ENCODE results near the gene CDH19. TPM values are rescaled to one million over a fixed set of nuclear protein-coding genes. Genes with fewer than 3 reads are reported as not detected.
"Not testable (repeated sequence)": the region's sequence is repeated elsewhere in the genome, so short reads cannot be mapped to it uniquely, and the experiment has no call there.

The CDH19 gene
- total RNA-seq, 1 experiment from 2014 or later = not detected

GRCh38 chr18:66473882-66474281 is 130.0 kb downstream of the CDH19 start:
- BruUV-seq (replicated peaks) = no TSS peak
- intact Hi-C loops (cut with micrococcal nuclease; ENCODE audit: unreplicated experiment) = no loop called here
- no peaks in the 10 kb centered on the region for H3K36me3 ChIP-seq (ENCODE audit: insufficient read depth, low read length, poor library complexity, severe bottlenecking)
- CTCF ChIA-PET = no interaction called here
- POLR2A ChIA-PET (ENCODE audit: low non-redundant PET) = no interaction called here
- H3K4me1 ChIP-seq (ENCODE audit: insufficient read depth, low read length, poor library complexity, severe bottlenecking) = no peaks in the 10 kb centered on the region
- no peak for DNase-seq (ENCODE audit: low spot score)
- H3K27me3 ChIP-seq (replicated peaks; ENCODE audit: insufficient read depth, low read depth, low read length, poor library complexity) = no peaks in the 10 kb centered on the region
- TF ChIP-seq EZH2 (IDR thresholded peaks at IDR 0.05; ENCODE audit: borderline replicate concordance, low read depth, low read length, poor library complexity, severe bottlenecking) (no peak), CTCF (conservative IDR thresholded peaks at IDR 0.05; ENCODE audit: low read depth, low read length) (no peak)
- H3K27ac ChIP-seq (ENCODE audit: low read depth, low read length, poor library complexity, severe bottlenecking) = no peak overlapping the region
- H3K4me3 ChIP-seq (ENCODE audit: low read depth, low read length, poor library complexity, severe bottlenecking) = no peak overlapping the region
- no peaks in the 10 kb centered on the region for H3K9me3 ChIP-seq (ENCODE audit: low read depth, low read length, poor library complexity, severe bottlenecking)

GRCh38 chr18:66466184-66466583 is 137.7 kb downstream of the CDH19 start:
- intact Hi-C loops (cut with micrococcal nuclease; ENCODE audit: unreplicated experiment); DNase-seq (ENCODE audit: low spot score); H3K27ac ChIP-seq (ENCODE audit: low read depth, low read length, poor library complexity, severe bottlenecking); H3K27me3 ChIP-seq (replicated peaks; ENCODE audit: insufficient read depth, low read depth, low read length, poor library complexity); H3K4me1 ChIP-seq (ENCODE audit: insufficient read depth, low read length, poor library complexity, severe bottlenecking); H3K4me3 ChIP-seq (ENCODE audit: low read depth, low read length, poor library complexity, severe bottlenecking); H3K9me3 ChIP-seq (ENCODE audit: low read depth, low read length, poor library complexity, severe bottlenecking); BruUV-seq (replicated peaks); CTCF ChIA-PET; POLR2A ChIA-PET (ENCODE audit: low non-redundant PET); H3K36me3 ChIP-seq (ENCODE audit: insufficient read depth, low read length, poor library complexity, severe bottlenecking): not testable (repeated sequence)

- ChIA-PET CTCF (no interaction called here), POLR2A (ENCODE audit: low non-redundant PET) (no interaction called here)
- no TSS peak for BruUV-seq (replicated peaks)
- H3K4me1 ChIP-seq (ENCODE audit: insufficient read depth, low read length, poor library complexity, severe bottlenecking) = no peaks in the 10 kb centered on the region
- no peak overlapping the region for H3K27ac ChIP-seq (ENCODE audit: low read depth, low read length, poor library complexity, severe bottlenecking)
- no peak for DNase-seq (ENCODE audit: low spot score)
- no peak overlapping the region for H3K4me3 ChIP-seq (ENCODE audit: low read depth, low read length, poor library complexity, severe bottlenecking)
- H3K27me3 ChIP-seq (replicated peaks; ENCODE audit: insufficient read depth, low read depth, low read length, poor library complexity) = no peaks in the 10 kb centered on the region
- TF ChIP-seq EZH2 (IDR thresholded peaks at IDR 0.05; ENCODE audit: borderline replicate concordance, low read depth, low read length, poor library complexity, severe bottlenecking) = no peak
- TF ChIP-seq CTCF (conservative IDR thresholded peaks at IDR 0.05; ENCODE audit: low read depth, low read length) = no peak
- intact Hi-C loops (cut with micrococcal nuclease; ENCODE audit: unreplicated experiment) = no loop called here
- no peaks in the 10 kb centered on the region for H3K36me3 ChIP-seq (ENCODE audit: insufficient read depth, low read length, poor library complexity, severe bottlenecking)
- no peaks in the 10 kb centered on the region for H3K9me3 ChIP-seq (ENCODE audit: low read depth, low read length, poor library complexity, severe bottlenecking)
Measured at GRCh38 chr18:66461344-66461743, 142.5 kb downstream of the CDH19 start.

- Histone ChIP-seq H3K4me1 (ENCODE audit: insufficient read depth, low read length, poor library complexity, severe bottlenecking) (no peaks in the 10 kb centered on the region), H3K27me3 (replicated peaks; ENCODE audit: insufficient read depth, low read depth, low read length, poor library complexity) (no peaks in the 10 kb centered on the region), H3K9me3 (ENCODE audit: low read depth, low read length, poor library complexity, severe bottlenecking) (no peaks in the 10 kb centered on the region), H3K4me3 (ENCODE audit: low read depth, low read length, poor library complexity, severe bottlenecking) (no peak overlapping the region), H3K36me3 (ENCODE audit: insufficient read depth, low read length, poor library complexity, severe bottlenecking) (no peaks in the 10 kb centered on the region), H3K27ac (ENCODE audit: low read depth, low read length, poor library complexity, severe bottlenecking) (no peak overlapping the region)
- no peak for DNase-seq (ENCODE audit: low spot score)
- TF ChIP-seq CTCF (conservative IDR thresholded peaks at IDR 0.05; ENCODE audit: low read depth, low read length) (no peak), EZH2 (IDR thresholded peaks at IDR 0.05; ENCODE audit: borderline replicate concordance, low read depth, low read length, poor library complexity, severe bottlenecking) (no peak)
- BruUV-seq (replicated peaks) = no TSS peak
- POLR2A ChIA-PET (ENCODE audit: low non-redundant PET) = interaction anchor here (0.6 kb wide), 1 partner anchor 16 kb away, joined by 3 read pairs; no protein-coding TSS in a partner anchor
- CTCF ChIA-PET = no interaction called here
- intact Hi-C loops (cut with micrococcal nuclease; ENCODE audit: unreplicated experiment) = no loop called here
Measured at GRCh38 chr18:66457245-66457644, 146.6 kb downstream of the CDH19 start.
